Endothelial cell of umbilical vein (primary cell): ENCODE results near the gene EEF1G. TPM values are rescaled to one million over a fixed set of nuclear protein-coding genes. Genes with fewer than 3 reads are reported as not detected.

Source experiments
- BruUV-seq: library from RNA; stranded (reverse); fragments of 400-500 nt; replicated peaks from 2 replicates; lab custom pipeline; 2021; lab: Mats Ljungman, UMichigan
- CTCF ChIA-PET: fragments of 300-600, 350-600 bp; sonication (Branson Sonifier 250); formaldehyde crosslinking; loops from one replicate; lab custom pipeline; 2021; ENCODE audit warnings: antibody characterized with exemption, inconsistent platforms; lab: Charles Lee
- POLR2A ChIA-PET: fragments of 300-600, 350-600 bp; sonication (Branson Sonifier 250); formaldehyde crosslinking; loops from one replicate; lab custom pipeline; 2021; ENCODE audit warnings: antibody characterized with exemption, inconsistent platforms; lab: Charles Lee
- DNase-seq: peaks from one replicate; pipeline ENCODE4 v3.0.0-alpha.2; 2011; ENCODE audit warnings: low read depth, low spot score
- FAIRE-seq: peaks from 2 replicates; lab custom pipeline; 2011; peaks lifted over from hg19 to GRCh38; lab: Jason Lieb, UNC
- H2AFZ ChIP-seq: 2 replicates; pipeline ENCODE4 v1.6.0; 2012; ENCODE audit warnings: low read depth, low read length, control low read depth, inconsistent platforms
- H3K27ac ChIP-seq: 2 replicates; pipeline ENCODE4 v1.5.1; 2011; ENCODE audit warnings: low read depth, mild to moderate bottlenecking, control low read depth, low read length, moderate library complexity; ENCODE audit not compliant: insufficient read depth
- H3K27me3 ChIP-seq, 2 experiments: 2 replicates each; pipeline versions ENCODE4 v1.6.0 to v1.6.1; 2011; ENCODE audit warnings: low read length in 2 of 2, mixed read lengths in 1 of 2; ENCODE audit not compliant: control insufficient read depth in 2 of 2, insufficient read depth in 2 of 2
- H3K36me3 ChIP-seq, 2 experiments: 2 replicates in 1 of 2; 3 replicates in 1 of 2; pipeline ENCODE4 v1.5.1; 2011; ENCODE audit warnings: low read length in 2 of 2, mild to moderate bottlenecking in 1 of 2, moderate library complexity in 1 of 2; ENCODE audit not compliant: control insufficient read depth in 2 of 2, insufficient read depth in 2 of 2; ENCODE audit errors: extremely low read depth in 1 of 2
- H3K4me1 ChIP-seq: 3 replicates; pipeline ENCODE4 v1.5.1; 2011; ENCODE audit warnings: mild to moderate bottlenecking, low read length; ENCODE audit not compliant: control insufficient read depth, insufficient read depth; ENCODE audit errors: extremely low read depth
- H3K4me2 ChIP-seq: 2 replicates; pipeline ENCODE4 v1.6.1; 2011; ENCODE audit warnings: low read length, control low read depth, mixed read lengths; ENCODE audit not compliant: insufficient read depth
- H3K4me3 ChIP-seq, 3 experiments: fragments of 200-600 bp in 1 of 3; sonication (generic), shearing (Covaris generic) in 1 of 3; replicated peaks in 1 of 3; 2 replicates each; pipeline ENCODE4 v1.5.1; 2011 to 2016; ENCODE audit warnings: control low read depth in 3 of 3, low read length in 3 of 3, mild to moderate bottlenecking in 2 of 3, inconsistent platforms in 1 of 3, low read depth in 1 of 3, moderate library complexity in 1 of 3; ENCODE audit not compliant: insufficient read depth in 1 of 3
- H3K79me2 ChIP-seq: 2 replicates; pipeline ENCODE4 v1.6.0; 2012; ENCODE audit warnings: low read length, inconsistent platforms; ENCODE audit not compliant: control insufficient read depth, insufficient read depth
- H3K9ac ChIP-seq: replicated peaks from 2 replicates; pipeline ENCODE3; 2011; ENCODE audit warnings: low read length, control low read depth; ENCODE audit not compliant: insufficient read depth; ENCODE audit errors: extremely low read depth
- H3K9me1 ChIP-seq: replicated peaks from 3 replicates; pipeline ENCODE4 v1.6.0; 2011; ENCODE audit warnings: mild to moderate bottlenecking, low read length; ENCODE audit not compliant: control insufficient read depth, insufficient read depth; ENCODE audit errors: extremely low read depth
- H3K9me3 ChIP-seq: replicated peaks from 2 replicates; pipeline ENCODE4 v1.5.1; 2012; ENCODE audit warnings: low read length, inconsistent platforms; ENCODE audit not compliant: control insufficient read depth, insufficient read depth
- H4K20me1 ChIP-seq: replicated peaks from 2 replicates; pipeline ENCODE3; 2011; ENCODE audit warnings: mild to moderate bottlenecking, low read length; ENCODE audit not compliant: control insufficient read depth, insufficient read depth; ENCODE audit errors: extremely low read depth
- CTCF ChIP-seq, 2 donors: IDR thresholded peaks; 1 replicate in 1 of 2; 2 replicates in 1 of 2; pipeline ENCODE4 v1.5.1; 2011; ENCODE audit warnings: low read length in 2 of 2, mild to moderate bottlenecking in 2 of 2, moderate library complexity in 2 of 2, control low read depth in 1 of 2, inconsistent platforms in 1 of 2, low read depth in 1 of 2; ENCODE audit not compliant: insufficient read depth in 1 of 2; ENCODE audit errors: extremely low read depth in 1 of 2
- EZH2 ChIP-seq: IDR thresholded peaks from 2 replicates; pipeline ENCODE4 v1.6.1; 2012; ENCODE audit warnings: borderline replicate concordance, low read depth, mild to moderate bottlenecking, moderate library complexity, low read length, inconsistent platforms; ENCODE audit not compliant: severe bottlenecking
- FOS ChIP-seq: IDR thresholded peaks from 2 replicates; pipeline ENCODE4 v1.6.1; 2011; ENCODE audit warnings: mild to moderate bottlenecking, low read length, moderate library complexity, borderline replicate concordance; ENCODE audit not compliant: insufficient read depth
- JUN ChIP-seq: IDR thresholded peaks from 2 replicates; pipeline ENCODE4 v1.6.1; 2011; ENCODE audit warnings: borderline replicate concordance, low read depth; ENCODE audit not compliant: insufficient read length, insufficient read depth
- MAX ChIP-seq: IDR thresholded peaks from 2 replicates; pipeline ENCODE4 v1.6.1; 2011; ENCODE audit not compliant: insufficient read depth, insufficient read length
- POLR2A ChIP-seq: IDR thresholded peaks from 2 replicates; pipeline ENCODE4 v1.6.1; 2012; ENCODE audit warnings: low read depth, mild to moderate bottlenecking, control low read depth, low read length
- dilution Hi-C: fragments of 300-500 bp; cut with MboI; formaldehyde crosslinking; loops from one replicate; pipeline ENCODE4 v1.15.0; 2019; ENCODE audit warnings: low sequenced_read_pairs; ENCODE audit not compliant: extremely low pct_ligation_motif_present
- intact Hi-C: fragments of 100-400 bp; cut with micrococcal nuclease; formaldehyde crosslinking; loops from one replicate; pipeline ENCODE4 v1.10.0; 2022
- polyA plus RNA-seq, 4 experiments: library from polyadenylated mRNA; depleted of rRNA in 3 of 4; stranded (reverse) in 3 of 4; unstranded in 1 of 4; fragments of >200 nt; gene quantifications; 2 replicates each; pipeline versions ENCODE4 v1.2.1 to v1.2.3, GENCODE V29; 2011 to 2012; ENCODE audit warnings: missing spikeins in 1 of 4
- total RNA-seq: library from RNA; stranded (reverse); gene quantifications from 2 replicates; pipeline ENCODE4 v1.2.3, GENCODE V29; 2021

The EEF1G gene
- total and polyA plus RNA-seq, 2 donors (not counting 3 experiments of a cell fraction or from before 2014, with no cell fraction given): 1,341 to 2,133 TPM

- H3K36me3 ChIP-seq: peaks cover 0 to 6% of the 10 kb centered on the region in 2 experiments
- H3K27me3 ChIP-seq: no peaks in the 10 kb centered on the region
- no peak for TF ChIP-seq MAX
- no peak for TF ChIP-seq EZH2
- TF ChIP-seq JUN: no peak
- TF ChIP-seq FOS: no peak
- no peak for TF ChIP-seq POLR2A
- intact Hi-C loops: no loop called here
- peak; percentile 72 for FAIRE-seq
- no peaks in the 10 kb centered on the region for H3K9me3 ChIP-seq
- H3K9ac ChIP-seq: no peak overlapping the region
- CTCF ChIA-PET: interaction anchor here (0.7 to 2.9 kb wide), 4 partner anchors 9 to 155 kb away, joined by 3 to 31 read pairs (median 4); partner anchors contain the start of gene TUT1
- no peak for DNase-seq
- no peak overlapping the region for H2AFZ ChIP-seq
- no peak overlapping the region for H3K4me2 ChIP-seq
- peaks cover 19% of the 10 kb centered on the region for H3K79me2 ChIP-seq
- no peak overlapping the region for H3K4me3 ChIP-seq
- H4K20me1 ChIP-seq: no peaks in the 10 kb centered on the region
- dilution Hi-C loops: no loop called here
- peaks cover 41% of the 10 kb centered on the region for H3K4me1 ChIP-seq
- BruUV-seq: no TSS peak
- POLR2A ChIA-PET: interaction anchor here (2.0 kb wide), 1 partner anchor 12 kb away, joined by 5 read pairs; the partner anchor contains the start of gene TUT1
- H3K9me1 ChIP-seq: no peaks in the 10 kb centered on the region
- no peak overlapping the region for H3K27ac ChIP-seq
Measured at GRCh38 chr11:62579252-62579651, 5.6 kb upstream of the EEF1G start.

- Histone ChIP-seq H3K4me2 (no peak overlapping the region), H3K4me3 (no peak overlapping the region), H3K4me1 (peaks cover 41% of the 10 kb centered on the region), H4K20me1 (no peaks in the 10 kb centered on the region), H3K9me1 (no peaks in the 10 kb centered on the region), H3K9me3 (no peaks in the 10 kb centered on the region), H2AFZ (no peak overlapping the region), H3K79me2 (peaks cover 21% of the 10 kb centered on the region), H3K27ac (peak overlapping the region; percentile 99), H3K27me3 (no peaks in the 10 kb centered on the region), H3K9ac (no peak overlapping the region), H3K36me3 (peaks cover 0 to 6% of the 10 kb centered on the region in 2 experiments)
- dilution Hi-C loops: no loop called here
- FAIRE-seq (no peak), DNase-seq (no peak)
- BruUV-seq: no TSS peak
- CTCF ChIA-PET: interaction anchor here (1.0 to 2.9 kb wide), 3 partner anchors 11 to 154 kb away, joined by 3 to 31 read pairs (median 5); partner anchors contain the start of gene TUT1
- TF ChIP-seq EZH2 (no peak), CTCF (IDR thresholded peaks at IDR 0.05; ENCODE audit: extremely low read depth in 1 of 2, insufficient read depth in 1 of 2, low read depth in 1 of 2, low read length in 2 of 2) (no peak), MAX (no peak)
- POLR2A ChIA-PET: interaction anchor here (2.0 kb wide), 1 partner anchor 13 kb away, joined by 5 read pairs; the partner anchor contains the start of gene TUT1
- intact Hi-C loops: no loop called here
Measured at GRCh38 chr11:62578541-62578940, 4.8 kb upstream of the EEF1G start.
